PC-3 (cell line): ENCODE data around the gene KLK14.

Source experiments
- CTCF ChIP-seq: fragments of 300-600 bp; sonication (generic); conservative IDR thresholded peaks from 2 replicates; pipeline ENCODE4 v1.5.1; 2017; ENCODE audit warnings: antibody characterized with exemption, low read depth, mild to moderate bottlenecking, low read length
- EZH2 ChIP-seq: fragments of 300-600 bp; sonication (generic); IDR thresholded peaks from one replicate; pipeline ENCODE4 v1.6.1; 2017; ENCODE audit warnings: antibody characterized with exemption, mild to moderate bottlenecking, low read length; ENCODE audit not compliant: unreplicated experiment
- EZH2phosphoT487 ChIP-seq: fragments of 300-600 bp; sonication (generic); IDR thresholded peaks from 2 replicates; pipeline ENCODE4 v1.6.1; 2018; ENCODE audit warnings: mild to moderate bottlenecking, antibody characterized with exemption, low read length, borderline replicate concordance

GRCh38 chr19:51065221-51065960, 17.3 kb downstream of the KLK14 start:
- TF ChIP-seq EZH2 (no peak), CTCF (no peak), EZH2phosphoT487 (no peak)
